Peyer's patch (tissue), 4 donors: Measurements from ENCODE around the gene ZDHHC11. TPM values are rescaled to one million over a fixed set of nuclear protein-coding genes. Genes with fewer than 3 reads are reported as not detected.

ENCODE experiments used
- DNase-seq, 3 donors: peaks; one replicate each; pipeline ENCODE4 v3.0.0-alpha.2; 2017 to 2019
- H3K27ac ChIP-seq, 4 donors: fragments of 200-600 bp; sonication (generic); one replicate each; pipeline ENCODE4 v1.5.1; 2016 to 2019
- H3K27me3 ChIP-seq, 2 donors: fragments of 200-600 bp; sonication (generic); one replicate each; pipeline ENCODE4 v1.5.1; 2019
- H3K36me3 ChIP-seq, 3 donors: fragments of 200-600 bp; sonication (generic); one replicate each; pipeline ENCODE4 v1.5.1; 2016 to 2019
- H3K4me1 ChIP-seq, 4 donors: fragments of 200-600 bp; sonication (generic); one replicate each; pipeline ENCODE4 v1.5.1; 2016 to 2019
- H3K4me3 ChIP-seq, 4 donors: fragments of 200-600 bp; sonication (generic); 1 replicate in 3 of 4; 2 replicates in 1 of 4; pipeline ENCODE4 v1.5.1; 2016 to 2019; ENCODE audit warnings: mild to moderate bottlenecking in 1 of 4
- H3K9me3 ChIP-seq, 4 donors: fragments of 200-600 bp; sonication (generic); one replicate each; pipeline ENCODE4 v1.5.1; 2016 to 2019; ENCODE audit warnings: mild to moderate bottlenecking in 1 of 4
- POLR2A ChIP-seq, 2 donors: fragments of 450-650 bp; IDR thresholded peaks; one replicate each; pipeline ENCODE4 v1.5.1; 2017; ENCODE audit warnings: antibody characterized with exemption in 2 of 2, mild to moderate bottlenecking in 2 of 2, moderate library complexity in 2 of 2
- total RNA-seq, 4 donors: library from RNA; depleted of rRNA; stranded (reverse); fragments of >200 nt; gene quantifications; one replicate each; pipeline ENCODE4 v1.1.0, GENCODE V29; 2016
- TF ChIP-seq, protein P1 (sequence below), 6 experiments: fragments of 450-650 bp in 4 of 6; fragments of 200-600 bp in 2 of 6; sonication (generic) in 1 of 6; IDR thresholded peaks; one replicate each; pipeline ENCODE4 v1.5.1; 2017 to 2019; ENCODE audit warnings: antibody characterized with exemption in 6 of 6, mild to moderate bottlenecking in 3 of 6, moderate library complexity in 1 of 6

ZDHHC11 gene
- total RNA-seq, 4 donors from 2014 or later = 7.7 to 82.5 (median 29.6) TPM

- Histone ChIP-seq H3K9me3 (no peaks in the 10 kb centered on the region), H3K36me3 (no peaks in the 10 kb centered on the region), H3K27me3 (no peaks in the 10 kb centered on the region), H3K27ac (no peak overlapping the region), H3K4me1 (peaks cover 9 to 27% (median 19%) of the 10 kb centered on the region in 4 donors), H3K4me3 (no peak overlapping the region)
- DNase-seq = peak in 2 of 3 donors; percentile 52 to 54
- TF ChIP-seq, protein P1, sequence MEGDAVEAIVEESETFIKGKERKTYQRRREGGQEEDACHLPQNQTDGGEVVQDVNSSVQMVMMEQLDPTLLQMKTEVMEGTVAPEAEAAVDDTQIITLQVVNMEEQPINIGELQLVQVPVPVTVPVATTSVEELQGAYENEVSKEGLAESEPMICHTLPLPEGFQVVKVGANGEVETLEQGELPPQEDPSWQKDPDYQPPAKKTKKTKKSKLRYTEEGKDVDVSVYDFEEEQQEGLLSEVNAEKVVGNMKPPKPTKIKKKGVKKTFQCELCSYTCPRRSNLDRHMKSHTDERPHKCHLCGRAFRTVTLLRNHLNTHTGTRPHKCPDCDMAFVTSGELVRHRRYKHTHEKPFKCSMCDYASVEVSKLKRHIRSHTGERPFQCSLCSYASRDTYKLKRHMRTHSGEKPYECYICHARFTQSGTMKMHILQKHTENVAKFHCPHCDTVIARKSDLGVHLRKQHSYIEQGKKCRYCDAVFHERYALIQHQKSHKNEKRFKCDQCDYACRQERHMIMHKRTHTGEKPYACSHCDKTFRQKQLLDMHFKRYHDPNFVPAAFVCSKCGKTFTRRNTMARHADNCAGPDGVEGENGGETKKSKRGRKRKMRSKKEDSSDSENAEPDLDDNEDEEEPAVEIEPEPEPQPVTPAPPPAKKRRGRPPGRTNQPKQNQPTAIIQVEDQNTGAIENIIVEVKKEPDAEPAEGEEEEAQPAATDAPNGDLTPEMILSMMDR (IDR thresholded peaks at IDR 0.05) = no peak
Measured at GRCh38 chr5:761854-762710, 88.7 kb downstream of the ZDHHC11 start.

- Histone ChIP-seq H3K4me1 (peaks cover 9 to 35% (median 19%) of the 10 kb centered on the region in 4 donors), H3K36me3 (no peaks in the 10 kb centered on the region), H3K27ac (no peak overlapping the region), H3K4me3 (no peak overlapping the region), H3K27me3 (no peaks in the 10 kb centered on the region), H3K9me3 (no peaks in the 10 kb centered on the region)
- DNase-seq = peak in 2 of 3 donors; percentile 42 to 46
- no peak for TF ChIP-seq POLR2A (IDR thresholded peaks at IDR 0.05)
- TF ChIP-seq, protein P1 (IDR thresholded peaks at IDR 0.05) = no peak
Measured at GRCh38 chr5:761059-761771, 89.6 kb downstream of the ZDHHC11 start.

DNA sequence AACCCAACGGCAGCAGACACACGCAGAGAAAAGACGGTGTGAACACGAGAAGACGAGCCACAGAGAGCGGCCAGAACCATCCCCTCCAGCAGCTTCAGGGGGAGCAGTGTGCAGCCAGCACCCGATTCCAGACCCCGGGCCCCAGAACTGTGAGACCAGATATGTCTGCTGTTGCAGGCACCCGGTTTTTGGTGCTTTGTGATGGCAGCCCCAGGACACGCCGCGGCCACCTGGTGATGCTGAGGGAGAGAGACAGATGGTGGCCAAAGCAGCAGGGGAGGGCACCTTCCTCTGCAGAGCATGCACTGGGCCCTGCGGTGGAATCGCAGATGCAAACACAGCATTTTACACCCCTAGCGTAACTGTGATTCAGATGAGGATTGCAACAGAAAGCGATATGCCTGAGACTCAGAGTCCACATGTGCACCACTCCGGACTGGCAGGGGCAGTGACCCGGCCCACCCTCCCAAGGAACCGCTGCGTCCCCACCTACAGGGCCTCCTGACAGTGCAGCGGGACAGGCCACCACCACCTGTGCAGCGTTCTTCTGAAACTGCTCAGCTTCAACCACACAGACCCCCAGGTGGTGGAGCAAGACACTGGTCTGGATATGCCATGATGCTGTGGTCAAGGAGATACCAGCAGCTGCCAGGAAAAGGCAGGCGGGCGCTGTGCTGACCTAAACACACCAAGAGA lies 90.3 kb downstream of the ZDHHC11 start:
- peak in 2 of 3 donors; percentile 47 to 52 for DNase-seq
- H3K4me1 ChIP-seq = peaks cover 9 to 36% (median 19%) of the 10 kb centered on the region in 4 donors
- no peaks in the 10 kb centered on the region for H3K9me3 ChIP-seq
- H3K27me3 ChIP-seq = no peaks in the 10 kb centered on the region
- no peak for TF ChIP-seq POLR2A (IDR thresholded peaks at IDR 0.05)
- TF ChIP-seq, protein P1 (IDR thresholded peaks at IDR 0.05) = no peak
- no peak overlapping the region for H3K27ac ChIP-seq
- no peaks in the 10 kb centered on the region for H3K36me3 ChIP-seq
- no peak overlapping the region for H3K4me3 ChIP-seq

- peak in 1 of 3 donors; percentile 45 for DNase-seq
- no peaks in the 10 kb centered on the region for H3K27me3 ChIP-seq
- no peaks in the 10 kb centered on the region for H3K9me3 ChIP-seq
- H3K27ac ChIP-seq = peak overlapping the region; percentile 33 to 80 (median 54)
- TF ChIP-seq POLR2A (IDR thresholded peaks at IDR 0.05) = no peak
- TF ChIP-seq, protein P1 (IDR thresholded peaks at IDR 0.05) = no peak
- H3K4me1 ChIP-seq = peaks cover 9 to 36% (median 19%) of the 10 kb centered on the region in 4 donors
- H3K36me3 ChIP-seq = no peaks in the 10 kb centered on the region
- no peak overlapping the region for H3K4me3 ChIP-seq
Measured at GRCh38 chr5:759781-760362, 90.9 kb downstream of the ZDHHC11 start.

DNA sequence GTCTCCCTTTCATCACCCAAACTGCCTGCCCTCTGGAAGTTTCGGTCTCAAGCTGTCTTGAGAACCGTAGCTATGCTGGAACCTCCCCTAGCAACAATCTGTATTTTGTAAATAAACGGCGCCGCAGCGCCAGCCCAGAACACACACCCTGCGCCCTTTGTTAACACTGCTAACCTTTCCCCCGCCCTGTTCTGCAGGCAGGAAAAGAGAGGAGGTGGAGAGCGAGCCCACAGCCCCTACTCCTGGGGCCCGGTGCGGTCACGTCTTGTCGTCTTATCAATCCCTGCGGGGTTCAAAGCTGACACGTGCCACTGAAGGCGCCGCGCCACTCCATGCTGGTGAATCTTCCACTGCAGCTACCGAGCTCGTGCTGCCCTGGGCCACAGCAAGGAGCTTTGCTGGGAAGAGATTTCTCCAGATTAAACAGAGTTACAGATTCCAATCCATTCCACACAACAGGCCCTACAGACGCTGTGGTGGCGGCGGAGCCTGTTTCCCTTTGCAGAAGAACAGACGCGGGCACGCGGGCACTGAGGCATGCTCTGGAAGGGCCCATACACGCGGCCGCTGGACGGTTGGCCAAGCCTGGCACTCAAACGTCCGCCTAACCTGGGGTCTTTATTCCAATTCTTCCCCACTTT lies 91.6 kb downstream of the ZDHHC11 start:
- Histone ChIP-seq H3K9me3 (no peaks in the 10 kb centered on the region), H3K4me1 (peaks cover 9 to 36% (median 19%) of the 10 kb centered on the region in 4 donors), H3K27ac (peak overlapping the region; percentile 33 to 80 (median 62)), H3K4me3 (peak overlapping the region in 1 of 4 donors; percentile 4), H3K27me3 (no peaks in the 10 kb centered on the region), H3K36me3 (no peaks in the 10 kb centered on the region)
- peak in 1 of 2 donors; percentile 13 for TF ChIP-seq POLR2A (IDR thresholded peaks at IDR 0.05)
- TF ChIP-seq, protein P1 (IDR thresholded peaks at IDR 0.05) = no peak
- peak in 2 of 3 donors; percentile 88 to 89 for DNase-seq
